MM.1S (cell line): ENCODE results near the gene CDH12.

ENCODE experiments used
- CTCF ChIP-seq: fragments of 300-600 bp; sonication (generic); IDR thresholded peaks from 2 replicates; pipeline ENCODE4 v1.5.1; 2016; ENCODE audit warnings: antibody characterized with exemption, low read length, mixed read lengths
- EZH2 ChIP-seq: fragments of 300-600 bp; sonication (generic); optimal IDR thresholded peaks from 2 replicates; pipeline ENCODE3; 2017; ENCODE audit warnings: low read depth, mild to moderate bottlenecking, antibody characterized with exemption, low read length, mixed read lengths

GRCh38 chr5:21826884-21827283 is 1026.3 kb downstream of the CDH12 start:
- TF ChIP-seq CTCF (no peak), EZH2 (no peak)
